H9 (cell line): Measurements from ENCODE around the gene ZSWIM6. TPM values are rescaled to one million over a fixed set of nuclear protein-coding genes. Genes with fewer than 3 reads are reported as not detected.

Source experiments
- DNase-seq: peaks from one replicate; pipeline ENCODE4 v3.0.0-alpha.2; 2017
- H2AFZ ChIP-seq: one replicate; pipeline ENCODE4 v1.6.1; 2013; ENCODE audit warnings: mild to moderate bottlenecking, low read length, control low read depth, moderate library complexity
- H2AK5ac ChIP-seq: 2 replicates; pipeline ENCODE4 v1.6.1; 2013; ENCODE audit warnings: low read length, control low read depth, mixed read lengths; ENCODE audit not compliant: insufficient read length
- H2BK120ac ChIP-seq: one replicate; pipeline ENCODE4 v1.6.1; 2013; ENCODE audit warnings: low read depth, mild to moderate bottlenecking, low read length, control low read depth, inconsistent platforms; ENCODE audit not compliant: poor library complexity, severe bottlenecking
- H2BK12ac ChIP-seq: 2 replicates; pipeline ENCODE4 v1.6.1; 2013; ENCODE audit warnings: low read length, control low read depth, mixed read lengths, low read depth; ENCODE audit not compliant: insufficient read length
- H2BK15ac ChIP-seq: 2 replicates; pipeline ENCODE4 v1.6.1; 2013; ENCODE audit warnings: low read depth, low read length, control low read depth
- H2BK20ac ChIP-seq: one replicate; pipeline ENCODE4 v1.6.1; 2013; ENCODE audit warnings: low read depth, mild to moderate bottlenecking, low read length, control low read depth, inconsistent platforms; ENCODE audit not compliant: poor library complexity, severe bottlenecking
- H2BK5ac ChIP-seq: 2 replicates; pipeline ENCODE4 v1.6.1; 2013; ENCODE audit warnings: low read length, control low read depth, mixed read lengths; ENCODE audit not compliant: insufficient read length
- H3K14ac ChIP-seq: 2 replicates; pipeline ENCODE4 v1.6.1; 2013; ENCODE audit warnings: low read length, control low read depth; ENCODE audit not compliant: insufficient read depth
- H3K18ac ChIP-seq: 2 replicates; pipeline ENCODE4 v1.6.1; 2013; ENCODE audit warnings: low read depth, mild to moderate bottlenecking, mixed read lengths, low read length, control low read depth; ENCODE audit not compliant: insufficient read length
- H3K23ac ChIP-seq: 2 replicates; pipeline ENCODE4 v1.6.1; 2013; ENCODE audit warnings: low read length, control low read depth, mixed read lengths, low read depth; ENCODE audit not compliant: insufficient read length
- H3K23me2 ChIP-seq: 2 replicates; pipeline ENCODE4 v1.6.1; 2013; ENCODE audit warnings: low read depth, mild to moderate bottlenecking, mixed read lengths, low read length, control low read depth; ENCODE audit not compliant: insufficient read length, poor library complexity, severe bottlenecking
- H3K27ac ChIP-seq: 2 replicates; pipeline ENCODE4 v1.5.1; 2013; ENCODE audit warnings: low read length, control low read depth, mixed read lengths, low read depth; ENCODE audit not compliant: insufficient read length
- H3K27me3 ChIP-seq: 2 replicates; pipeline ENCODE4 v1.6.1; 2013; ENCODE audit warnings: low read length, control low read depth, inconsistent platforms; ENCODE audit not compliant: insufficient read depth
- H3K4ac ChIP-seq: 2 replicates; pipeline ENCODE4 v1.6.1; 2013; ENCODE audit warnings: low read depth, mild to moderate bottlenecking, control low read depth, inconsistent platforms, low read length, moderate library complexity
- H3K4me1 ChIP-seq: 2 replicates; pipeline ENCODE4 v1.6.1; 2013; ENCODE audit warnings: low read length, control low read depth, inconsistent platforms; ENCODE audit not compliant: insufficient read depth
- H3K4me2 ChIP-seq: 2 replicates; pipeline ENCODE4 v1.6.1; 2013; ENCODE audit warnings: low read length, control low read depth, mixed read lengths; ENCODE audit not compliant: insufficient read length, insufficient read depth
- H3K56ac ChIP-seq: 2 replicates; pipeline ENCODE4 v1.6.1; 2013; ENCODE audit warnings: low read depth, mild to moderate bottlenecking, mixed read lengths, low read length, control low read depth; ENCODE audit not compliant: insufficient read length
- H3K79me1 ChIP-seq: 2 replicates; pipeline ENCODE4 v1.6.1; 2013; ENCODE audit warnings: low read depth, mild to moderate bottlenecking, moderate library complexity, low read length, control low read depth, inconsistent platforms; ENCODE audit not compliant: insufficient read depth, poor library complexity, severe bottlenecking
- H3K79me2 ChIP-seq: 2 replicates; pipeline ENCODE4 v1.6.1; 2013; ENCODE audit warnings: low read length, control low read depth, inconsistent platforms; ENCODE audit not compliant: insufficient read depth
- H3K9ac ChIP-seq: 2 replicates; pipeline ENCODE4 v1.6.1; 2013; ENCODE audit warnings: low read length, control low read depth, mixed read lengths; ENCODE audit not compliant: insufficient read length; ENCODE audit errors: extremely low read depth
- H3K9me3 ChIP-seq: one replicate; pipeline ENCODE4 v1.6.1; 2013; ENCODE audit warnings: low read depth, low read length, inconsistent platforms; ENCODE audit not compliant: control insufficient read depth
- H3T11ph ChIP-seq: one replicate; pipeline ENCODE4 v1.6.1; 2013; ENCODE audit warnings: mild to moderate bottlenecking, low read length, control low read depth, inconsistent platforms
- H4K20me1 ChIP-seq: one replicate; pipeline ENCODE4 v1.6.1; 2013; ENCODE audit not compliant: control insufficient read depth, insufficient read length, insufficient read depth
- H4K5ac ChIP-seq: 2 replicates; pipeline ENCODE4 v1.6.1; 2013; ENCODE audit warnings: low read depth, mild to moderate bottlenecking, mixed read lengths, low read length, control low read depth; ENCODE audit not compliant: insufficient read length
- H4K8ac ChIP-seq: replicated peaks from 2 replicates; pipeline ENCODE4 v1.6.1; 2013; ENCODE audit warnings: low read length, control low read depth, mixed read lengths, low read depth; ENCODE audit not compliant: insufficient read length
- H4K91ac ChIP-seq: 2 replicates; pipeline ENCODE4 v1.6.1; 2013; ENCODE audit warnings: low read depth, mild to moderate bottlenecking, moderate library complexity, mixed read lengths, low read length, control low read depth; ENCODE audit not compliant: insufficient read length
- H3K27ac Mint-ChIP-seq, 3 experiments: 2 replicates in 2 of 3; 3 replicates in 1 of 3; pipeline ENCODE4 v1.8.0; 2020 to 2021; ENCODE audit warnings: mixed read lengths in 3 of 3, mild to moderate bottlenecking in 1 of 3, moderate library complexity in 1 of 3
- H3K27me3 Mint-ChIP-seq: 2 replicates; pipeline ENCODE4 v1.8.0; 2021; ENCODE audit warnings: low read depth, mild to moderate bottlenecking, moderate library complexity, mixed read lengths
- H3K36me3 Mint-ChIP-seq, 3 experiments: 2 replicates in 2 of 3; 3 replicates in 1 of 3; pipeline ENCODE4 v1.8.0; 2020 to 2021; ENCODE audit warnings: low read depth in 3 of 3, mixed read lengths in 3 of 3; ENCODE audit not compliant: insufficient read depth in 1 of 3
- H3K4me1 Mint-ChIP-seq, 2 experiments: 2 replicates each; pipeline ENCODE4 v1.8.0; 2020; ENCODE audit warnings: mixed read lengths in 2 of 2
- H3K4me3 Mint-ChIP-seq, 2 experiments: 2 replicates in 1 of 2; 3 replicates in 1 of 2; pipeline ENCODE4 v1.8.0; 2020 to 2021; ENCODE audit warnings: mild to moderate bottlenecking in 2 of 2, mixed read lengths in 2 of 2, moderate library complexity in 1 of 2
- H3K9me3 Mint-ChIP-seq, 2 experiments: 2 replicates in 1 of 2; 3 replicates in 1 of 2; pipeline ENCODE4 v1.8.0; 2020; ENCODE audit warnings: mild to moderate bottlenecking in 2 of 2, mixed read lengths in 2 of 2, moderate library complexity in 1 of 2
- CTCF ChIP-seq: fragments of 200-600 bp; sonication (generic); conservative IDR thresholded peaks from 3 replicates; pipeline ENCODE4 v1.8.0; 2021; ENCODE audit warnings: antibody characterized with exemption, mild to moderate bottlenecking
- WGBS: extraction: QIAGEN DNeasy Blood & Tissue Kit; methylation state at CpG from one replicate; pipeline ENCODE4 v1.1.7; 2013; ENCODE audit warnings: missing lambda C conversion rate, low lambda C conversion rate, mixed read lengths; ENCODE audit not compliant: insufficient read length; ENCODE audit errors: extremely low coverage; 5-methylcytosine and 5-hydroxymethylcytosine counted together
- total RNA-seq: library from RNA; stranded (reverse); gene quantifications from 2 replicates; pipeline ENCODE4 v1.2.1, GENCODE V29; 2021

Gene ZSWIM6
- total RNA-seq, 1 experiment from 2014 or later = 11.5 TPM

- Histone ChIP-seq H4K20me1 (no peaks in the 10 kb centered on the region), H4K91ac (no peak overlapping the region), H3K18ac (no peak overlapping the region), H2BK15ac (no peak overlapping the region), H2BK20ac (no peak overlapping the region), H3K4me1 (peaks cover 5% of the 10 kb centered on the region; the same call in 1 of the 2 replicates), H4K8ac (no peak overlapping the region), H2BK120ac (no peak overlapping the region), H2BK12ac (no peak overlapping the region), H3K27ac (no peak overlapping the region), H3K14ac (no peak overlapping the region), H3K4ac (no peak overlapping the region), H3K23me2 (peaks cover 10% of the 10 kb centered on the region), H4K5ac (no peak overlapping the region), H3K79me1 (no peaks in the 10 kb centered on the region), H2AFZ (no peak overlapping the region), H3K23ac (no peak overlapping the region), H3K4me2 (no peak overlapping the region), H3K56ac (no peak overlapping the region), H3T11ph (no peak overlapping the region), H3K27me3 (peaks cover 23% of the 10 kb centered on the region), H3K79me2 (no peaks in the 10 kb centered on the region), H3K9ac (no peak overlapping the region), H3K9me3 (no peaks in the 10 kb centered on the region), H2AK5ac (no peak overlapping the region), H2BK5ac (no peak overlapping the region)
- WGBS = no CpG with 5 or more reads among the region's 6 CpGs
- H3K36me3 Mint-ChIP-seq = peaks cover 0 to 2% (median 0%) of the 10 kb centered on the region in 3 experiments; a peak in 2 of 7 replicates
- H3K4me1 Mint-ChIP-seq = peaks cover 30% of the 10 kb centered on the region in 2 experiments
- DNase-seq = no peak
- H3K4me3 Mint-ChIP-seq = peak overlapping the region in 1 of 2 experiments; percentile 91; a peak in 1 of 5 replicates
- H3K27ac Mint-ChIP-seq = peak overlapping the region in 1 of 3 experiments; percentile 25; a peak in 1 of 7 replicates
- no peaks in the 10 kb centered on the region; a peak in 1 of 5 replicates for H3K9me3 Mint-ChIP-seq
- peaks cover 56% of the 10 kb centered on the region for H3K27me3 Mint-ChIP-seq
- 0 out of 3 replicates have a peak, but pooled peaks have one; percentile 14 for TF ChIP-seq CTCF
These were observed 4.0 kb upstream of the ZSWIM6 start for GRCh38 chr5:61327760-61328753.
